Fibroblast of villous mesenchyme (primary cell): Measurements from ENCODE around the gene UPK1A. TPM values are rescaled to one million over a fixed set of nuclear protein-coding genes. Genes with fewer than 3 reads are reported as not detected.

Source experiments
- DNase-seq: peaks from one replicate; pipeline ENCODE4 v3.0.0-alpha.2; 2010; ENCODE audit warnings: low read depth
- H3K4me3 ChIP-seq: 2 replicates; pipeline ENCODE4 v1.5.1; 2011; ENCODE audit warnings: low read depth, mild to moderate bottlenecking, low read length
- CTCF ChIP-seq: IDR thresholded peaks from 2 replicates; pipeline ENCODE4 v1.5.1; 2012; ENCODE audit warnings: low read depth, mild to moderate bottlenecking, low read length; ENCODE audit not compliant: insufficient read depth
- total RNA-seq: library from RNA; depleted of rRNA; stranded (reverse); fragments of >200 nt; gene quantifications from 2 replicates; pipeline ENCODE4 v1.2.3, GENCODE V29; 2012

Gene UPK1A
- total RNA-seq, 1 donor, result not detected

GRCh38 chr19:35712567-35713505, 46.5 kb downstream of the UPK1A start:
- H3K4me3 ChIP-seq, result no peak overlapping the region
- no peak for TF ChIP-seq CTCF
- no peak for DNase-seq

- H3K4me3 ChIP-seq, result no peak overlapping the region
- no peak for TF ChIP-seq CTCF
- no peak for DNase-seq
These were observed 47.2 kb downstream of the UPK1A start for GRCh38 chr19:35713506-35713850.

- H3K4me3 ChIP-seq, result no peak overlapping the region
- DNase-seq, result no peak
- no peak for TF ChIP-seq CTCF
These were observed 47.7 kb downstream of the UPK1A start for GRCh38 chr19:35713904-35714495.

- no peak overlapping the region for H3K4me3 ChIP-seq
- DNase-seq, result no peak
- no peak for TF ChIP-seq CTCF
These were observed 48.5 kb downstream of the UPK1A start for GRCh38 chr19:35714601-35715354.

- H3K4me3 ChIP-seq, result no peak overlapping the region
- DNase-seq, result no peak
These were observed 49.1 kb downstream of the UPK1A start for GRCh38 chr19:35715355-35715809.

More at GRCh38 chr19:35715355-35715809, 49.1 kb downstream of the UPK1A start:
- TF ChIP-seq CTCF, result no peak
